GM18526 (cell line): Measurements from ENCODE around the gene AMMECR1.

Experiments
- POLR2A ChIP-seq: IDR thresholded peaks from 3 replicates; pipeline ENCODE4 v1.6.1; 2011; ENCODE audit not compliant: insufficient read length; ENCODE audit errors: extremely low read depth

Gene AMMECR1

GRCh38 chrX:110281377-110281776 lies 36.5 kb downstream of the AMMECR1 start:
- no peak for TF ChIP-seq POLR2A

DNA sequence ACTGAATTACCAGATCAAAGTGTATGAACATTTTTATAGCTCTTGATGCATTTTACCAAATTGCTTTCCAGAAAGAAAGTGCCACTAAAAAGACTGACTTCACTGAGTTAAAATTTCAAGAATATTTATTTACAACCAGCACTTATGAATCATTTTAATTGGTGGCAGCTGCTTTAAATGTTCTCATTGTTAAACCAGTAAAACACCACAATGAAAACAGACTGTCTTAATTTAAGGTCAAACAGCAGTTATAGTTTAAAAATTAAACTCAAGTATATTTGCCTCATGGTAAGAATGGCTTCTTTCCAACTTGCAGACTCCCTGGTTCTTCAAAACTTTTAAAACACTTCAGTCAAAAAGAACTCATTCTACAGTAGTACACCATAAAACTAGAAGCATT lies 36.9 kb downstream of the AMMECR1 start:
- TF ChIP-seq POLR2A, result no peak

DNA sequence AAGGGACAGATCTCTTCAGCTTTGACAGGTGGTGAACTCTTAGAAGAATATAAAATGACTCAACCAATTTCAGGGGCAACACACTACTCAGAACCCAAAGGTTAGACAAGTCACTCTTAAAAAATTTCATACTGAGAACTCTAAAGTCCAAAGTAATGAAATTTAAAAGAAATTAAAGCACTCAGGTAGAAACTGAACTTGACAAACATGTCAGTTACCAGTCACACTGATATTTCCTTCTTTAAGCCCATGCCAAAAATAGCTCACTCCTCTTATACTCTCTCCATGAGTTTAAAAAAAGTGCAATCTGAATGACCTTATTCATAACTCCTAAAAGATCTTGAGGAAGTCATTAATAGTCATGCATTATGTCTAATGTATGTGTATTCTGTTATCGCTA lies 40.3 kb downstream of the AMMECR1 start:
- TF ChIP-seq POLR2A, result no peak

- no peak for TF ChIP-seq POLR2A
Measured at GRCh38 chrX:110276778-110277177, 41.1 kb downstream of the AMMECR1 start.

- no peak for TF ChIP-seq POLR2A
Measured at GRCh38 chrX:110268886-110269285, 49.0 kb downstream of the AMMECR1 start.

DNA sequence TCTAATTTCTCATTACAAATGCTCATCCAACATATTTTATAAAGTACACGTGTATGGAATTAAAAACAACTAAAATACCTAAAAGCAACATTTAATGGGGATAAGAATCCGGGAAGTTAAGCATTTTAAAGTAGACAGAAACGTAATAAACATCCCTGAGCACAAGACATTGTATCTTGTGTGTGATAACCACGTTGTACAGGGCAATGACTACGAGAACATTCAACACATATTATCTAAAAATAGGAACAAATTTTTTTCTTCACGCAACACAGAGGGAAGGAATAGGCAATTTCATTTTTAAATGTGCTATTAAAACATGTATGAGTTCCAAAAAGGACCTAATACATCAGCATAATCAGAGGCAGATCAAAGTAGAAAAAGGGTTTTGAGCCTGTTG lies 49.5 kb downstream of the AMMECR1 start:
- TF ChIP-seq POLR2A, result no peak

GRCh38 chrX:110267874-110268273 lies 50.0 kb downstream of the AMMECR1 start:
- TF ChIP-seq POLR2A, result no peak

DNA sequence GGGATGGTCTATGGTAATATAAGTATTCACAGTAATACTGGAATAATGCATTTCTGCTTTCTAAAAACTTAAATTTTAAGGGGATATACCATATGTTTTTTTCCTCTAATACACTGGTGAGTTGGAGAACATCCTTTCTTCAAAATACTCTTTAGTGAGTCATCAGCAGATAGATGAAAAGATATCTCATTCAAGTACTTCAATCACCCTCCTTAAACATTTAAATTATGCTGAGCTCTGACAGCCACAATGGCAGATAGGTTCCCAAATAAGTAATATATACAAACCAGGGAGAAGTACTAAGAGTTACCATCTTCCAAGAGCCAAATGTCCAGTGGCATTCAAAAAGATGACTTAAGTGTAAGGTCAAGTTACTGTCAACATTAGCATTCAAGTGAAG lies 52.2 kb downstream of the AMMECR1 start:
- TF ChIP-seq POLR2A, result no peak

DNA sequence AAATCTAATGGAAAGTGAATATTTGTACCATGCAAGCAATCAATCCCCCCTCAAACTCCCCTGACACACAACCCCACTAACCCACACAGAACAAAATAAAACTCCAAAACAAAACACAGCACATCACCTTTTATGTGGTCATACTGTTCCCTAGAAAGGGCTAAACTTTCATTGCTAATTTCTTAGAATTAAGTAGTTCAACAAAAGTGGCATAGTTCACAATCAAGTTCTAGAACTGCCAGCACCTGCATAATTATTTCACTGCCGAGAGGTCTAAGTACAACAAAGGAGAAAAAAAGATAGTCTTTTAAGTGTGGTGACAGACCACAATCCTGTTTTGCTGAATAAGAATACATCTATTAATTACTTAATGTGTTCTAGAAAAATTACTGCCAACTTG lies 58.8 kb downstream of the AMMECR1 start:
- no peak for TF ChIP-seq POLR2A

- TF ChIP-seq POLR2A, result no peak
Measured at GRCh38 chrX:110258552-110258951, 59.3 kb downstream of the AMMECR1 start.

DNA sequence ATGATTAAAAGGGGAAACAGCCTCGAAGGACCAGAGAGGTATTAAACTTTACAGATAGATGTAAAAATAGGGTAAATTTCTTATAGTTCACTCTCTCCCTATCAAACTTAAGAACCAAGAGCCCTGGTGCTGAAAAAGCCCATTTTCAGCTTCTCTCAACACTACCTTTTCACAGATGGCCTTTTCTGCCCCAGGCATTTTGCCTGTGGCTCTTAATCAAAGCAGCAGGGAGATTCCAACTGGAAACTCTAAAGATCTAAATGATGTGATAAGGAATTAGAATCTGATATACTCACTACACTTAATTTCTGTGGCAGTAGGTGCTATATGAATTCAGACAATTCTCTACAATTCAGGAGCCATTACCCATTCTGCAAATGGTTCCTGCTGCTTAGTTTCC lies 60.0 kb downstream of the AMMECR1 start:
- no peak for TF ChIP-seq POLR2A

- no peak for TF ChIP-seq POLR2A
Measured at GRCh38 chrX:110252711-110253110, 65.2 kb downstream of the AMMECR1 start.

GRCh38 chrX:110251961-110252360 lies 65.9 kb downstream of the AMMECR1 start:
- no peak for TF ChIP-seq POLR2A

- TF ChIP-seq POLR2A, result no peak
Measured at GRCh38 chrX:110251526-110251925, 66.4 kb downstream of the AMMECR1 start.

- no peak for TF ChIP-seq POLR2A
Measured at GRCh38 chrX:110250847-110251246, 67.0 kb downstream of the AMMECR1 start.

GRCh38 chrX:110248578-110248977 lies 69.3 kb downstream of the AMMECR1 start:
- TF ChIP-seq POLR2A, result no peak

- TF ChIP-seq POLR2A, result no peak
Measured at GRCh38 chrX:110245011-110245410, 72.9 kb downstream of the AMMECR1 start.

- no peak for TF ChIP-seq POLR2A
Measured at GRCh38 chrX:110242371-110242770, 75.5 kb downstream of the AMMECR1 start.

DNA sequence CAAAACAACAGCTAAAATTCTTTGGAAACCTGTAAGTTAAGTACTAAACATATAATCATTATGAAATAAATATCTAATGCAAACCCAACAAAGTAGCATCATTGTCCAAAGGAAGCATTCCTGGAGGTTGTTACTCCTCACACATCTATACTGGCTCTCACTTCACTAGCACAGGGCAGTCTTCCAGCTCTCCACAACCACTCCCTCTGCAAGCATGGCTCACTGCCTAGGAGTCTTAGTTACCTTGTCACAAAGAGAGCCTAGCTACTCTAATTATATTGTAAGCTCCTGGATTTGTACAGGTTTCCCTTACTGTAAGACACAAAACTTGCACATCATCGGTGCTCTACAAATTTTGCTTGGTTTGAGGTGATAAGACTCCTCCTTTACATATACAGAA lies 76.1 kb downstream of the AMMECR1 start:
- no peak for TF ChIP-seq POLR2A

- no peak for TF ChIP-seq POLR2A
Measured at GRCh38 chrX:110228453-110228852, 89.4 kb downstream of the AMMECR1 start.
